Measurements from ENCODE around the gene AKT1S1.

The AKT1S1 gene

GRCh38 chr19:49843265-49843664 lies 33.9 kb downstream of the AKT1S1 start:
- H3K27ac ChIP-seq, result no peak overlapping the region
- TF ChIP-seq CTCF (IDR thresholded peaks at IDR 0.05), result no peak
- no peak overlapping the region for H3K4me3 ChIP-seq
- DNase-seq (ENCODE audit: low spot score), result no peak

GRCh38 chr19:49840736-49841249 lies 36.4 kb downstream of the AKT1S1 start:
- no peak overlapping the region for H3K27ac ChIP-seq

GRCh38 chr19:49840321-49840720 lies 36.8 kb downstream of the AKT1S1 start:
- TF ChIP-seq CTCF (IDR thresholded peaks at IDR 0.05), result no peak
- Histone ChIP-seq H3K27ac (no peak overlapping the region), H3K4me3 (no peak overlapping the region)
- DNase-seq (ENCODE audit: low spot score), result no peak

More at GRCh38 chr19:49840736-49841249, 36.4 kb downstream of the AKT1S1 start:
- no peak overlapping the region for H3K4me3 ChIP-seq
- no peak for TF ChIP-seq CTCF (IDR thresholded peaks at IDR 0.05)
- no peak for DNase-seq (ENCODE audit: low spot score)

GRCh38 chr19:49839713-49840112 lies 37.4 kb downstream of the AKT1S1 start:
- no peak for TF ChIP-seq CTCF (IDR thresholded peaks at IDR 0.05)
- Histone ChIP-seq H3K4me3 (no peak overlapping the region), H3K27ac (no peak overlapping the region)
- no peak for DNase-seq (ENCODE audit: low spot score)

GRCh38 chr19:49838885-49839588 lies 38.1 kb downstream of the AKT1S1 start:
- Histone ChIP-seq H3K27ac (no peak overlapping the region), H3K4me3 (no peak overlapping the region)
- no peak for TF ChIP-seq CTCF (IDR thresholded peaks at IDR 0.05)
- DNase-seq (ENCODE audit: low spot score), result no peak

GRCh38 chr19:49837425-49837824 lies 39.7 kb downstream of the AKT1S1 start:
- no peak for TF ChIP-seq CTCF (IDR thresholded peaks at IDR 0.05)
- H3K27ac ChIP-seq, result no peak overlapping the region
- H3K4me3 ChIP-seq, result no peak overlapping the region
- no peak for DNase-seq (ENCODE audit: low spot score)

- no peak for DNase-seq (ENCODE audit: low spot score)
- no peak for TF ChIP-seq CTCF (IDR thresholded peaks at IDR 0.05)
- Histone ChIP-seq H3K4me3 (no peak overlapping the region), H3K27ac (no peak overlapping the region)
Measured at GRCh38 chr19:49837009-49837310, 40.2 kb downstream of the AKT1S1 start.
